Ureter (tissue), 1 donor: ENCODE data around the gene SIGLEC12. TPM values are rescaled to one million over a fixed set of nuclear protein-coding genes. Genes with fewer than 3 reads are reported as not detected.

Experiments used
- DNase-seq: peaks from one replicate; pipeline ENCODE4 v3.0.0-alpha.2; 2020; ENCODE audit warnings: low spot score
- total RNA-seq: library from RNA; stranded (reverse); gene quantifications from one replicate; pipeline ENCODE4 v1.2.4, GENCODE V29; 2023
- donor health status: DM: yes; HTN: yes; CAD: no.

The SIGLEC12 gene
- 0.34 TPM for total RNA-seq

- DNase-seq, result no peak
Observed at GRCh38 chr19:51501594-51502263, at the start of gene SIGLEC12. TSS of gene SIGLEC12 (minus strand) at chr19:51501800. CDS start at chr19:51501733, 67 bp downstream.

- DNase-seq, result no peak
Observed at GRCh38 chr19:51550848-51551672, 49.5 kb upstream of the SIGLEC12 start.

GRCh38 chr19:51549533-51550324, 48.1 kb upstream of the SIGLEC12 start:
- DNase-seq, result no peak

- DNase-seq, result no peak
Observed at GRCh38 chr19:51548891-51549305, 47.3 kb upstream of the SIGLEC12 start.

- no peak for DNase-seq
Observed at GRCh38 chr19:51548213-51548651, 46.6 kb upstream of the SIGLEC12 start.

- DNase-seq, result no peak
Observed at GRCh38 chr19:51547397-51548212, 46.0 kb upstream of the SIGLEC12 start.

- DNase-seq, result no peak
Observed at GRCh38 chr19:51546650-51547396, 45.2 kb upstream of the SIGLEC12 start.

GRCh38 chr19:51546107-51546649, 44.6 kb upstream of the SIGLEC12 start:
- DNase-seq, result no peak

- DNase-seq, result no peak
Observed at GRCh38 chr19:51544038-51544437, 42.4 kb upstream of the SIGLEC12 start.

GRCh38 chr19:51542699-51543098, 41.1 kb upstream of the SIGLEC12 start:
- no peak for DNase-seq

- DNase-seq, result no peak
Observed at GRCh38 chr19:51541458-51542357, 40.1 kb upstream of the SIGLEC12 start.

- DNase-seq, result no peak
Observed at GRCh38 chr19:51539821-51540366, 38.3 kb upstream of the SIGLEC12 start.

GRCh38 chr19:51535535-51535934, 33.9 kb upstream of the SIGLEC12 start:
- DNase-seq, result no peak

- DNase-seq, result no peak
Observed at GRCh38 chr19:51531349-51532315, 30.0 kb upstream of the SIGLEC12 start, which contains the start of gene SIGLEC6. TSS of gene SIGLEC6 (minus strand) at chr19:51531670. CDS start at chr19:51531648, 22 bp downstream.

- no peak for DNase-seq
Observed at GRCh38 chr19:51530616-51531015, 29.0 kb upstream of the SIGLEC12 start.

- no peak for DNase-seq
Observed at GRCh38 chr19:51529301-51529700, 27.7 kb upstream of the SIGLEC12 start.

- DNase-seq, result no peak
Observed at GRCh38 chr19:51525651-51526050, 24.1 kb upstream of the SIGLEC12 start.
